ENCODE data around the gene SASH1.

Gene SASH1

DNA sequence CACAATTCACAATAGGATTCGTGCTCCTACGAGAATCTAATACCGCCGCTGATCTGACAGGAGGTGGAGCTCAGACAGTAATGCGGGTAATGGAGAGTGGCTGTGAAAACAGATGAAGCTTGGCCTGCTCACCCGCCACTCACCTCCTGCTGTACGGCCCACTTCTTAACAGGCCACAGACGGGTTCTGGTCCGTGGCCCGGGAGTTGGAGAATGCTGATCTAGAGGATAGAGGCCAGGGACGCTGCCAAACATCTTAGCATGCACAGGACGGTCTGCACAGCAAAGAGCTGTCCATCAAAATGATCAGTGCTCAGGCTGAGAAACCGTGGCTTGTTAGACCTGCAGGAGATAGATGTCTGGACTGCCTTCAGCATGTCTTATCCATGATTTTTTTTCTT is 186.4 kb downstream of the SASH1 start:
- no peak for DNase-seq

DNA sequence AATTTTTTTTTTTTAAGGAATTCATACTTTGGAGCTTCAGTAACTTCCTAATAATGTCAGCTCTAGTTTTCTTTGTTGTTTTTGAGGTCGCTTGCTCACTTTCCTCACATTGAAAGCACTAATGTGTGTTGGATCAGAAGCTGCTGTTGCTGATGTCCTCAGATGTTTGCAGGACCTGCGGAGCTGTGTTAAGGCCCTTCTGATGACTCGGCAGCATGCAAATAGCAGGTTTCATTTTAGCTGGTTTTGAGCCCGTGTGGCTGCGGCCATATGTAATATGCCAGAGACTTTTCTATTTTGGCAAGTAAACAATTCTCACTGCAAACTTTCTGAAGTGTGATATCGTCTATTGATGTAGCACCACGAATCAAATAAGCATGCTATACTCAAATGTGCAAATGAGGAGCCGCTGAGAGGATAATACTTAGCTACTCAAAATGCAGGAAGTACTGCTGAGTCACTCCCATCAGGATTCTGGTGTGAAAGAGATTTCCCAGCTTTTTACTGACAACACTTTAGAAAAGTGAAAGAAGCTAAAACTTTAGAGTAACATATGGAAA is 187.8 kb downstream of the SASH1 start:
- no peak for DNase-seq

DNA sequence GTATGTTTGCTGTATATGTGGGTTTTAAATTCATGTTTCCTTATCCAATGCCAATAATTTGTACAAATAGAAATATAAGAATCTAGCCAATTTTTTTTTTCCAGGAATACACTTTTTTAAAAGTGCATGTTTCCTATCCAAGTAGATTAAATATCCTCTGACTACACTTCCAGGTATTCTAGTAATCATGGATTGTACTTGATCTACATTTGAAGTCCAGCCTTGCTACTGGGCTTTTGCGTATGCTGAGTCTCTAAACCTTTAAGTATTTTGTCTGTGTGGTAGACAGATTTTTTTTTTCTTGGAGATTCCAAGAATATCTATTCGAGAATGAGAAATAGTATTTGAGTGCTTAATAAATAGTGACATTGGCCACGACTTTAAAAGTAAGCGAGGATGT is 188.3 kb downstream of the SASH1 start:
- DNase-seq: no peak

DNA sequence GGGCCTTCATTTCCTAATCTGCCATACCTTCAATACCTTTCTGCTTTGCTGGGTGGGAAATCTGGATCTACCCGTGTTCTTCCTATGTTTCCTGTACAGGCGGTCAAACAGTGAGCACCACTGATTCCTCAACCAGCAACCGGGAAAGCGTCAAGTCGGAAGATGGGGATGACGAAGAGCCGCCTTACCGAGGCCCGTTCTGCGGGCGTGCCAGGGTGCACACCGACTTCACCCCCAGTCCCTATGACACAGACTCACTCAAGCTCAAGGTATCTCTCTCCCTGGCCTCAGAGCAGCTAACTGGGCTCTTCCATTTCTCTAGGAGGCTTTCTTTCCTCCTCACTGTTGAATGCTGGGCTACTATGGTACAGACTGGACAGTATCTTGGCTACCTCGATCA is 190.1 kb downstream of the SASH1 start:
- no peak for DNase-seq

DNA sequence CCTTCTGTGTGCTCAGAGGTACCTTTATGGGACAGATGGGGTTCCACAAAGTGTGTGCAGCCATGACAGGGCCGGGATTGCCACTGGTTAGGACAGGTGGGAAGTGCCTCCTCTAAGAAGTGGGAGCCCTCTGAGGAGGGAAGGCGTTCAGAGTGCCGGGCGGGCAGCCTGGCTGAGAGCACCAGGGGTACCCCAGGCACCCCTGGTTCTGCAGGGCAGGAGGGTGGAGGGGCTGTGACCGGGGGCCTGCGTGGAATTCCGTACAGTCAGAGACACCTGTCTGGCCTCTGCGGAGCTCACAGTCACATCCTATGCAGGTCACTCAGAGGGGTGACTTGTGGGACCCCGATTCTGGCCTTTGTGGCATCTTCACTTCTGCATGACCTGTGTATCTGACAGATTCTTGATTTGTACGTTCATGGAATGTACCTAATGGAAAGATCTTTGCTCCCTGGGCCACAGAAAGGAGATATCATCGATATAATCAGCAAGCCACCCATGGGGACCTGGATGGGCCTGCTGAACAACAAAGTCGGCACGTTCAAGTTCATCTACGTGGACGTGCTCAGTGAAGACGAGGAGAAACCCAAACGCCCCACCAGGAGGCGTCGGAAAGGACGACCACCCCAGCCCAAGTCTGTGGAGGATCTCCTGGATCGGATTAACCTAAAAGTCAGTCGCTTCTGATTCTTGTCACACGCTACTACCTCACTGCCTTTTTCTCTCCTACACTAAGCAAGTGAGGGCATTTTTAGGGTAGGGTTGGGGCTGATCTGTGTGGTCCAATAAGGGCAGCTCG is 190.9 kb downstream of the SASH1 start:
- no peak for DNase-seq

DNA sequence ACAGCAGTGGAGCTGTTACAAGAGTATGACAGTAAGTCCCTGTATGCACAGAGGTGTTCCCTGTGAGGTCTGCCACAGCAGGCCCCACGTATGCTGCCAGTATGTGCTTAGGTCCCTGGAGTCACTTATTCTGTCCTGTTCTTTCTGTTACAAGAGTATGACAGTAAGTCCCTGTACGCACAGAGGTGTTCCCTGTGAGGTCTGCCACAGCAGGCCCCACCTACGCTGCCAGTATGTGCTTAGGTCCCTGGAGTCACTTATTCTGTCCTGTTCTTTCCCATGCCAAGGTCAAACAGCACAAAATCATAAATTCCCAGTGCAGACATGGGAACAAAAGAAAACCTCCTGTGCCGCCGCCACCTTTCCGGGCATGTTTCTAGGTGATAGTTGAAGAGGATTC is 192.2 kb downstream of the SASH1 start:
- no peak for DNase-seq

DNA sequence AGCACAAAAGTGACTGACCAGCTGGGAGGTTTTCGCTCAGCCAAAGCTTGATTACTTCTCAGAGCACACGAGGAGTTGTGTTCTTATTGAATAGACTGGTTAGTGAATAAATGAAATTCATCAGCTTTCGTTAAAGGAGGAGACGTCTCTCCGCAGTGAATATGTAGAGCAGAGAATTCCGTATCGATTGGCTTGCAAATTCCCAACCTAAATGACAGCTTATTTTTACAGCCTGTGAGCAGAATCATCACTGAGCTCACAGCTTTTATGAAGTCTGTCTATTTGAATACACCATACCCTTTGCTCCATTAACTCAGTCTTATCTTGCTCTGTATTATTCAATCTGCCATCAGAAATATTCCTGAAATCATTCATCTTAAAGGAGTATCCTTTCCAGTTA is 192.7 kb downstream of the SASH1 start:
- DNase-seq: no peak

DNA sequence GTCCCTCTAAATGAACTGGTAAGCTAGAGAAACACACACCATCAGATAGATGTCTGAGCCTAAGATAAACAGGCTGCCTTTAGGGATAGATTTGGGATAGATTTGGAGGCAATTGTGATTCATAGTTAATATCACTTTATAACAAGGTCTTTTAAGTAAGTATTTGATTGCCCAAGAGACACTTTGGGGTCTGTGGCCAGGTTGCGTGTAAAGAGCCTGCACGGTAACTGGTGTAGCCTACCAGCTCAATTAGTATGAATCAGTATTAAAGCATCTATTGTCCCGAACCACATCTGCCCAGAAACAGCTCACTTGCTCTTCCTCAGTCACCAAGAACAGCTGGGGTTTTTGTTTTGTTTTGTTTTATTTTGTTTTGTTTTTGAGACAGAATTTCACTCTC is 193.3 kb downstream of the SASH1 start:
- DNase-seq: no peak

DNA sequence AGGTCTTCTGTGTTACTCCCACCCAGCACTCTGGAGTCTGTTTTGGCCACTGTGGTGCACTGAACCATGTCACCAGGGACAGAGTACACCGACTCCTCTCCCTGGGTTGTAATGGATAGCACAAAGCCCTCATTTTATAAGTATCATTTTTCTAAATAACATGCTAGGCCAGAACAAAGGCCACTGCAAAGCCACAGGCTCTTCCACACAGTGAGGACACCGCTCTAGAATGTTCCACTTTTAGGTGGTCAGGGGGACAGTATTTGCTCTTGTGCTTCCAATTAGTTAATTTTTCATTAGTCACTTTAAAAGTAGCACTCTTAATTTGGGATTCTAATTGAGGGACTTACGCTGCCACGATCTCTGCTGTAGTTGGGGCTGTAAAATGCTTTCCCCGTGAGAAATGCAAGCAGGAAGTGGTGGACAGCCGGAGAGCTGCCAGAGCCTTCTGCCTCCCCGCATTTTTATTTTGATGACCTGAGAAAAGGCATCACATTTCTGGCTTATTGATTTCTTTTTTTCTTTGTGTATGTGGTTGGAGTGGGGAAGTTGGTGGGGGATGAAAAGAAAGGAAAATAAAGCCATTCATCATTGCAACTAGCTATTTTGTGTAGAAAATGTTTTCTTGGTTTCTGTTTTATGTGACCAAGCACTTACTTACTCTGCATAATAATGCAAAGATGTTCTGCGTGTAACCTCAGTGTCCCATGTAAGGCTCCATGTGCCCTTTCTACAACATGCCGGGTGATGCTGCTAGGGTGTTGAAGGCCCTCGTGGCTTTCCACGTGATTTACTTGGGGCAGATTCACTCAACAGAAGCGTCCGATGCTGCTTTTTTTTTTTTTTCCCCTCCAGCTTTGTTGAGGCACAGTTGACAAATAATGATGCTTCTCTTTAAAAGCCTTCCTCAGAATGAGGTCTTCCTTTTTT is 195.9 kb downstream of the SASH1 start:
- DNase-seq: peak; percentile 45

DNA sequence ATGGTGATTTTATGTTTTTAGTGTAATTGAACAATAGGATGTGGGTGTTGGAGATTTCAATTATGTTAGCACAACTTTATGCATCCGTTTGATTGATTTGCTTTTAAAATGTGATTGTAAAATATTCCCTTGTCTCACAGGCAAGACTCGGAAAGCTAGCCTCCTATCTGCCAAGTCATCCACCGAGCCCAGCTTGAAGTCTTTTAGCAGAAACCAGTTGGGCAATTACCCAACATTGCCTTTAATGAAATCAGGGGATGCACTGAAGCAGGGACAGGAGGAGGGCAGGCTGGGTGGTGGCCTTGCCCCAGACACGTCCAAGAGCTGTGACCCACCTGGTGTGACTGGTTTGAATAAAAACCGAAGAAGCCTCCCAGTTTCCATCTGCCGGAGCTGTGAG is 200.9 kb downstream of the SASH1 start:
- DNase-seq: no peak

DNA sequence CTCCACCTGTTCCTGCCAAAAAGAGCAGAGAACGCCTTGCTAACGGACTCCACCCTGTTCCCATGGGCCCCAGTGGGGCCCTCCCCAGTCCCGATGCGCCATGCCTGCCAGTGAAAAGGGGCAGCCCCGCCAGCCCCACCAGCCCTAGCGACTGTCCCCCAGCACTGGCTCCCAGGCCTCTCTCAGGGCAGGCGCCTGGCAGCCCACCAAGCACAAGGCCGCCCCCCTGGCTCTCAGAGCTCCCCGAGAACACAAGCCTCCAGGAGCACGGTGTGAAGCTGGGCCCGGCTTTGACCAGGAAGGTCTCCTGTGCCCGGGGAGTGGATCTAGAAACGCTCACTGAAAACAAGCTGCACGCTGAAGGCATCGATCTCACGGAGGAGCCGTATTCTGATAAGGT is 201.8 kb downstream of the SASH1 start:
- DNase-seq: no peak

DNA sequence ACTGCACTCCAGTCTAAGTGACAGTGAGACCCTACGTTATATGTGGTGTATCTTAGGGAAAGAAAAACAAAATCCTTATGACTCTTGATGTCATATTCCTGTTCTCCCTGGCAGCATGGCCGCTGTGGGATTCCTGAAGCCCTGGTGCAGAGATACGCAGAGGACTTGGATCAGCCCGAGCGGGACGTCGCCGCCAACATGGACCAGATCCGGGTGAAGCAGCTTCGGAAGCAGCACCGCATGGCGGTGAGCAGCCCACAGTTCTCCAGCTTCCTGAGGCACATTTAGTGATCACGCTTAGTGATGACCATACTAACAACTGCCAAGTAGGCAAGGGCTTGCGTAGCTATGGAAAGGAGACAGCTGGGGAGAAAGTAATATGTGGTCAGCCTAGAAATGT is 203.3 kb downstream of the SASH1 start:
- DNase-seq: no peak

DNA sequence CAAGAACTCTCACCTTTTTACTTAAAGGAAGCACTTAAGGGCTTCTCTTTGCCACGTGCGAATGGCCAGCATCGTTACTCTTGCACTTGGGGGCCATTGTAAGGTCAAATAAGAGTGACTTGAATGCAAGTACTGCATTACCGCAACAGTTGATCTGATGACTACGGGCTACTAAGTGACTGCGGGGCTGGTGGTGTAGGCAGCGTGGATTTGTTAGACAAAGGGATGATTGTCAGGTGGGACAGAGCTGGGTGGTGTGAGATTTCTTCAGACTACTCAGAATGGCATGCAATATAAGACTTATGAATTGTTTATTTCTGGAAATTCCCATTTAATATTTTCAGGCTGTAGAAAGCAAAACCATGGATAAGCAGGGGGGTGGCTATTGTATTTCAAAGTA is 204.5 kb downstream of the SASH1 start:
- DNase-seq: no peak

DNA sequence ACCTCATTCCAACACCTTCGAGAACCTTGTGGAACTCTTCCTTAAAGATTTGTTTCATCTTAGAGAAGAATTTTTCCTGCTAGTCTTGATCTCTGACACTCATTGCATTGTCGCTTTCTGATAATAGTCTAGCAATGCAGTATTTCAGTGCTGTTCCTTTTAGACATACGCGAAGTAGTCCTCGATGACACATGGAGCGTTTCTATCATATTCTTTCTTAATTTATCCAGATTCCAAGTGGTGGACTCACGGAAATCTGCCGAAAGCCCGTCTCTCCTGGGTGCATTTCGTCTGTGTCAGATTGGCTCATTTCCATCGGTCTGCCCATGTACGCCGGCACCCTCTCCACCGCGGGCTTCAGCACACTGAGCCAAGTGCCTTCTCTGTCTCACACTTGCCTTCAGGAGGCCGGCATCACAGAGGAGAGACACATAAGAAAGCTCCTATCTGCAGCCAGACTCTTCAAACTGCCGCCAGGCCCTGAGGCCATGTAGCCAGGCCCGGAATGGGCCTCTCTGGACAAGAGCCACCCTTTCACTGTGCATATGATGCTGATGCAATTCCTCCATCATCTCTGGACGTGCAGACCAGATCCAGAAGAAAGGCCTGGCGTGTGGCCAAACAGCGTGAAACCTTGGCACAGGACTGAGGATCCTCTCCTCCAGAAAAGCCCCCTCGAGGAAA is 205.6 kb downstream of the SASH1 start:
- no peak for DNase-seq

DNA sequence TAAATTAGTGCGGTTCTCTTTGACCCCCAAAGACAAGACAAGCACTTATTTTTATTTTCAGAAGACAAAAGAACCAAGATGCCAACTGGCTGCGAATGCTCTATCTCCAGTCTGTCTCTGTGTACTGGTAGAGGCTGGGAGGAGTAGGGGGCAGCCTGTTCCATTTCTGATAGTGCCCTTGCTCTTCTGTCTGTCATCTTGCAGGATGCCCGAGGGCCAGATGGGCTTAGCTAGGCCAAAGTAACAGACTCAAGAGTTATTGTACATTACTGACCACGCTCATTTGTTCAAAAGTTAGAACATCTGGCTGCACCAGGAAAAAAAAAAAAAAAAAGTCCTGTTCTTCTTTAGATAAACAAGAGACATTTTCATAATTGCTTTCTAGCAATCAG is 206.1 kb downstream of the SASH1 start:
- no peak for DNase-seq

DNA sequence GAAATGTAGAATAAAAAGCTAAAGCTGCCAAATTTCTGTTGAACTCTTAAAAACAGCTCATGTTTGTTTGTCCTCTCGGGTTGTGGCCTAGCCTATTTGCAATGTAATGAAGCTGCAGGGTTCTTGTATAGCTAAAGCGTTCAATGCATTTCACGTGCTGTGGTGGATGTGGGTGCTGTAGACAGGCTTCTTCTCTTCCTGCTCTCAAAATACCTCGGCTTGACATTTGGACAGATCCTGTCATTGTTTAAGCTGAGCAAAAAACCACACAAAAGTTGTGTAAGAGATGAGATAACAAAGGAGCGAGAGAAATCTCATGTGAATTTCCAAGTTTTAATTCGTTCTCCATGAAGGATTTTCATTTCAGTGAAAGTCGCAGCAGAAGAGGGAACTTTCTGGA is 207.9 kb downstream of the SASH1 start:
- DNase-seq: no peak

DNA sequence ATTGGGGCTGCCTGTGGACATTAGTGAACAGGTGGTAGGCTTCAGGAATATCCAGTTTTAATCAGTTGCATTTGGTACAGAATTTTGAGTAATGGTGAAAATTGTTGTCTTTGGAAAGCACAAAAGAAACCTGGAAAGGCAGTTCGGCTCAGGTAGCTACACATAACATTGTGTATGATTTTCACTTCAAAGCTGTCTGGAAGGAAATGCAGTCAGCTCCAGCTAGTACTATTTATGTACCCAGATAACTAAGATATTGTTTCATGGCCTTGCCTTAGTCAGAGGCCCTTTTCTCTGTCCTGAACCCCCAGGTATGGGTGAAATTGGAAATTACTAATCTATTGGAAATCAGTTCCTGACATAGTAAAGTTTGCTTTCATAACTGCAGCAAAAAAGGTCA is 208.6 kb downstream of the SASH1 start:
- DNase-seq: no peak

DNA sequence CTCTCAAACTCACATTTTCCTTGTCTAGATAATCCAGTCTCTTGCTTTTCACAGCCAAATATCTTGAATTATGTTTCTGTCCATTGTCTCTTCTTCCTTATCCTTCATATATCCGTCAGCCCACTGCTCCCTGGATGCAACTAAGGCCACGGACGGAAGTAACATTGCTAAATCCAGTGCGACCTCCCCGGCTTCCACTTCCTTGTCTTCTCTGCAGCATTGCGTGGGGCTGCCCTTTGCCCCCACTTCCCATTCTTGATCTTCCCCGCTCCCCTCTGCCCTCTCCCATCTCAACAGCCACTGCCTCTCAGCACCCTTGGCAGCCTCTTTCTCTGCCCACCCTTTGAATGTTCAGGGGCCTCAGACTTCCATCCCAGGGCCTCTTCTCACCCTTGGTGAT is 213.8 kb downstream of the SASH1 start:
- no peak for DNase-seq

DNA sequence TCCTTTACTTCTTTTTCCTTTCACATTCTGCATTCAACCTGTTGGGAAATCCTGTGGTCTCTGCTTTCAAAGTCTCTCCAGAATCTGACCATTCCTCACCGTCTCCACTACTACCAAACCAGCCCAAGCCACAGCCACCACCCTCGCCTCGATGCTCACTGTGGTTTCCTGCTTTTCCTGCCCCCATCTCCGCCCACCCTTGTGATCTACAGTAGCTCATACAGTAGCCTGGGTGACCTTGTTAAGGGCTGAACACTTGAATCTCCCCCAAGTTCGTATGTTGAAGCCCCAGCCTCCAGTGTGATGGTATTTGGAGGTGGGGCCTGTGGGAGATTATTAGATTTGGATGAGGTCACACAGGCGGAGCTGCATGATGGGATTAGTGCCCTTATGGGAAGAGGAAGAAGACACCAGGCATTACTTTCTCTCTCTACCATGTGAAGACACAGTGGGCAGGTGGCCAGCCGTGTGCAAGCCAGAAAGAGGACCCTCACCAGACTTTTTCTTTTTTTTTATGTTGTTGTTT is 215.2 kb downstream of the SASH1 start:
- no peak for DNase-seq

DNA sequence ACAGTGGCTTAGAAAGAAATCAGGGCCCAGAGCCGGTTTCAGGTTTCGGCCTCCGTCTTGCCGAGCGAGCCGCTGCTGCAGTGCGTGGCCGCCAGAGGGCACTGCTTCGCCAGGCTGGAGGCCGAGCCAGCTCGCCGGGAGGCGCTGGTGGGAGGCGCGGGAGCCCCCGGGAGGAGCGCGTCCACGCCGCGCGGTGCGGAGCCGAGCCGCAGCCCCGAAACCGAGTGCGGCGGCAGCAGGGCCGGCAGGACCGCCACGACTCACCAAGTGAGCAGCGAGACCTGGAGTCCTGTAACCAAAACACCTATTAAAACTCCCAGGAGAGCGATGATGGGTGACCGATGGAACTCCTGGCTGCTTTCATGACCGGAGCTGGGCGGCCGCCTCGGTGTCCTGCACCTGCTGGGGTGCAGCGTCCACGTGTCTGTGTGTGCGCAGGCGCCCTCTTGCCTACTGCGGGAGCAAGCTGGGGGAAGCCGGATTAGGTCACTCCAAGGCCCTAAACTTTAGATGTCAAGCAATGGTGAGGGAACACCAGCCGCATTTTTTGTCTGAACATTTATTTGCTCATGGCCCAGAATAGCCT is 217.3 kb downstream of the SASH1 start:
- DNase-seq: peak; percentile 90

DNA sequence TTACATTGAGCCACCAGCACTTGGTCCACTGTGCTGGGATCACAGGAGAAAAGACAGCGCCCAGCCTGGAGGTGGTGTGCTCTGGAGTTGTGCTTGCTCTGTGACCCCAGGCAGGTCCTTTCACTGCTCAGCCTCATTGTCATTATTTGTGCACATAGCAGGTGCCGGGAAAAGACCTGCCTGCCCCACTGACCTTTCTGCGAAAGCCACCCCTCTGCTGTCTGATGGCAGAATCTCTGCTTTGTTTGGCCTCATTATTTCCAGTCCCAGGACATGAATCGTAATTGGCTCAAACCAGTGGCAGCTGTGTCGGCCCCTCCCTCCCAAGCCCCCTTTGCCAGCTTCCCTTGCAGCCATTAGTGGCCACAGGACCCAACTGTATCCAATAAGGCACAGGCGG is 219.0 kb downstream of the SASH1 start:
- peak; percentile 60 for DNase-seq

DNA sequence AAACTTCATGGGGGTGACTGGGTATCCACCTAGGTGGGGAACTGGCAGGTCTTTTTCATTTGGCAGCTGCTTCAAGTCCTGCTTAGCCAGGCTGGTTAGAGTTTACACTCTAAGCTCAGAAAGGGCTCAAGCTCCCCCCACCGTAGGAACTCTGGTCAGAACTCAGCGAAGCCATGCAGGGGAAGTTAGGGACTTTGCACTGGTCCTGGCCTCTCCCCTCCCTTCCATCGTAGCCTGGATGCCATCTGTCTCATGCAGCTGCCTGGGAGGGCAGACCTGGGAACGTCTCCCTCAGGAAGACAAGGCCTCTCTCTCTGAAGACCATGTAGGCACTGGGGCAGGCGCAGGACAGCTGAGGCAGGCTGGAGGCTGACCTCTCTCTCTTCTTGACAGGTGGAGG is 220.4 kb downstream of the SASH1 start:
- no peak for DNase-seq
